Activated T-cell treated with anti-CD3 and anti-CD28 coated beads, Interleukin-2, amount 50 U/mL, for 1 hour (primary cell): ENCODE measurements around the gene GOLGA6L24.
"Not testable (repeated sequence)": the region's sequence is repeated elsewhere in the genome, so short reads cannot be mapped to it uniquely, and the experiment has no call there.

ENCODE experiments used
- DNase-seq: peaks from one replicate; pipeline ENCODE4 v3.0.0-alpha.2; 2020

Gene GOLGA6L24, protein sequence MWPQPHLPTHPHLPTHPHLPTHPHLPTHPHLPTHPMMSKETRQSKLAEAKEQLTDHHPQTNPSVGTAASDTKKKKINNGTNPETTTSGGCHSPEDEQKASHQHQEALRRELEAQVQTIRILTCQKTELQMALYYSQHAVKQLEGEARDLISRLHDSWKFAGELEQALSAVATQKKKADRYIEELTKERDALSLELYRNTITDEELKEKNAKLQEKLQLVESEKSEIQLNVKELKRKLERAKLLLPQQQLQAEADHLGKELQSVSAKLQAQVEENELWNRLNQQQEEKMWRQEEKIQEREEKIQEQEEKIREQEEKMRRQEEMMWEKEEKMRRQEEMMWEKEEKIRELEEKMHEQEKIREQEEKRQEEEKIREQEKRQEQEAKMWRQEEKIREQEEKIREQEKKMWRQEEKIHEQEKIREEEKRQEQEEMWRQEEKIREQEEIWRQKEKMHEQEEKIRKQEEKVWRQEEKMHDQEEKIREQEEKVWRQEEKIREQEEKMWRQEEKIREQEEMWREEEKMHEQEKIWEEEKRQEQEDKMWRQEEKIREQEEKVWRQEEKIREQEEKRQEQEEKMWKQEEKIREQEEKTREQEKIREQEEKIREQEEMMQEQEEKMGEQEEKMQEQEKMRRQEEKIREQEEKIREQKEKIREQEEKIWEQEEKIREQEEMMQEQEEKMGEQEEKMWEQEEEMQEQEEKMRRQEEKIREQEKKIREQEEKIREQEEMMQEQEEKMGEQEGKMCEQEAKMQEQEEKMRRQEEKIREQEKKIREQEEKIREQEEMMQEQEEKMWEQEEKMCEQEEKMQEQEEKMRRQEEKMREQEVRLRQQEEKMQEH

DNA sequence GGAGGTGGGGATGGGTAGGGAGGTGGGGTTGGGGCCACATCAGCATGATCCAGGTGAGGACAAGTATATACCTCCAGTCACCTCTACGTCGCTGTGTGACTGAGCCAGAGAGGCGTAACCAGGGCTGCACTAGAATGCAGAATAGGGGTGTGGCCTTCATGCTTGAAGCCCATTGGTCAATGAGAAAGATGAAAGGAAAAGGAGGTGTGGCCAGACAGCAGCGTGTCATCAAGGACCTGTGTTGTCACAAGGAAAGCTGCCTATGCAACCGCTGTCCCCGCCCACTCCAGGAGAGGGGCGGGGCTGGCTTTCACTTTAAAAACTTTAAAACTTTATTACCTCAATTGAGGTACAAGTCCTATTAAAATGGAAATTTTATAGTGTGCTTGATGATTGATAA lies at the start of gene GOLGA6L24:
Gene GOLGA6L24 (minus strand): TSS at position 101 of the 400 bp plus-strand sequence. CDS start 61 bp downstream, at position 40.
- DNase-seq = not testable (repeated sequence)

DNA sequence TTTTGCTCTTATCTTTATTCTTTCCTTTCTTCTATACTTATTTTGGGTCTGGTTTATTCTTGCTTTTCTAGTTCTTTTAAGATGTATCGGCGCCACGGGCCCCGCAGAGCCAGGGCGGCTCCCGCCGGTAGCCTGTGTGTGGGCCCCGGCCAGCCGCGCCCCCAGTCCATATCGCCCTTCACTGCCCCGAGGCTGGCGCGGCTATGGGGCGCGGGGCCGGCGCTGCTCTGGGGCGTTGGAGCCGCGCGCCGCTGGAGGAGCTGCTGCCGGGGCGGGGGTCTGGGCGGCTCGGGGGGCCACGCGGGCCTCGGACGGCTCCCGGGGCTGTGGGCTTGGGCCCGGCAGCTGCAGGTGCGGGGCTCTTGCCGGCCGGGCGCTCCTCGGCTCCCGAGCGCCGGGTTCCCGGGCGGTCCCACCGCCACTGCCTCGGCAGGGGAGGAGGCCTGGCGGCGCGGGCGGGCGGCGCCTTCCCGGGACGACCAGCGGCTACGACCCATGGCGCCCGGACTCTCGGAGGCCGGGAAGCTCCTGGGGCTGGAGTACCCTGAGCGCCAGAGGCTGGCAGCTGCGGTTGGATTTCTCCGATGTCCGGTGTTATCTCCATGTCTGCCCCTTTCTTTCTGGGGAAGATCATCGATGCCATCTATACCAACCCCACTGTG lies 45.0 kb upstream of the GOLGA6L24 start:
- not testable (repeated sequence) for DNase-seq

DNA sequence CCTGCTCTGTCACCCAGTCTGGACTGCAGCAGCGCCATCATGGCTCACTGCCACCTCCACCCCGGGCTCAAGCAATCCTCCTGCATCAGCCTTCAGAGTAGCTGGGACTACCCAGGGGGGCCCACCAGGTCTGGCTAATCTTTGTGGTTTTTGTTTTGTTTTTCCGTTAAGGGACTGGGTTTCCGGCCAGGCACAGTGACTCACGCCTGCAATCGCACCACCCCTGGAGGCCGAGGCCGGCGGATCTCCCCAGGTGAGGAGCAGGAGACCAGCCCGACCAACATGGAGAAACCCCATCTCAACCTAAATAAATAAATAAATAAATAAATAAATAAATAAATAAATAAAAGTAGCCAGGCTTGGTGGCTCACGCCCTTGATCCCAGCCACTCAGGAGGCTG lies 38.1 kb upstream of the GOLGA6L24 start:
- DNase-seq = not testable (repeated sequence)

DNA sequence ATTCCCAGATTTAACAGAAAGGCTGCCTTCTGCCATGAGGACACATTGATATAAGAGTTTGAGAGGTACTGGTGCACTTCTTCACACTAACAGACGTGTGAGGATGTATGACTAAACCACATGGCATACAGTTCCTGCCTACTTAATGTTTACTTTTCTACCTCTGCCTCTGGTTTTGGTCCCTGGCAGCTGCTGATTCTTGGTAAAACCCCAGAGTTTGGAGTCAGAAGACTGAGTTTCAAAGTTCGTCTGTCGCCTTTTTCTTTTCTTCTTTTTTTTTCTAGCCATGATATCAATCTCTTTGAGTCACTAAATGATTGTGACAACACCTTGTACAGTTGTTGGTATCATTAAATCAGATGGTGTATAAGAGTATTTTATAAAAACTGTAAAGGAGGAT lies 22.2 kb upstream of the GOLGA6L24 start:
- DNase-seq = not testable (repeated sequence)

DNA sequence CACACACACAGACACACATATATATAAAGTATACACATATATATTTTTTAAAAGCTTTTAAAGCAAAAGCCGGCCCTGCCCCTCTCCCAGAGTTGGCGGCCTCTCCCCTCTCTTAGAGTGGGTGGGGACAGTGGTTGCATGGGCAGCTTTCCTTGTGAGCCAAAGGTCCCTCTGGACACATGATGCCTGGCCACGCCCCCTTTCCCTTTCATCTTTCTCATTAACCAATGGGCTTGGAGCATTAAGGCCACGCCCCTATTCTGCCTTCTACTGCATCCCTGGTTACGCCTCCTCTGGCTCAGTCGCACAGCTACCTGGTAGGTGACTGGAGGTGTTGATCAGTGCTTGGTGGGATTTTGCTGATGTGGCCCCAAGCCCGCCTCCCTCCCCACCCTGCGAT lies 20.5 kb upstream of the GOLGA6L24 start, which contains the start of gene GOLGA8F:
Gene GOLGA8F (plus strand): TSS at position 301 of the 400 bp plus-strand sequence. CDS start 98 bp downstream, at position 399.
- DNase-seq = not testable (repeated sequence)

DNA sequence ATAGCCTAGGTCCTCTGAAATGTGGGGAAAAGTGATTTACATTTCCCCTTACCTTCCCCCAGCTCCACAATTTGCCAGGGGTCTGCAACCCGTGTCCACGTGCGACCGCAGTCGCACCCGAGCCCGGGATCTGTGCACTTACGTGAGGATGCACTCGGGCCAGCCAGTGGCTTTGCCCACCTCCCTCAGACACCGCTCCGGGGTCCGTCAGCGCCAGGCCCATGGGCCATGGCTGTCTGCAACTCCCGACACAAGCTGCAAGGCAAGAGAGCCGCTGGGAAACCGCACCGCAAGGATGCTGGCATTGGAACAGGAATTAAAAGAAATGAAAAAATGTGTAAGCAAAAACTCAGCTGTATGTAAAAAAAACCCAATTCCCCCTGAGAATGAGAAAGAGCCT lies 7.6 kb upstream of the GOLGA6L24 start:
- DNase-seq = not testable (repeated sequence)

DNA sequence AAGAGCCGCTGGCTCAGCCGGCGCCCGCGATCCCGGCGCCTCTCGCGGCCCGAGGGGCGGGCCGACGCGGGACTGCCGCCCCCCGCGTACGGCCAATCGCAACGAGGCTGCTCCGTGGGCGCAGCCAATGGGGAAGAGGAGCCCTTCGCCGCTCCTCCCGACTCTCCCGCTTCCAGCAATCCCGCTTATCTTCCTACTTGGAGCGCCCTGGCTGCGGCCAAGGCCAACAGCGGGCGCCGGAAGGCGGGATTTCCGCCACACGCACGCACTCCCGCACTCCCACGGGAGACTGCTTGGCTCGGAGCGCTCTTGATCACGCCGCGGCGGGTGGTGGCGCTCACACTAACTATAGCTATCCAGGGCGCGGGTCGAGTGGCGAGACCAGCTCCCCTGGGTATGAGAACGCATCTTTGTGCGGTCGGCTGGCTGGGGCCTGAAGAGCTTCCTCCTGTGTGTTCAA lies 35.7 kb downstream of the GOLGA6L24 start, which contains the start of gene HERC2:
Gene HERC2 (minus strand): TSS at position 51 of the 460 bp plus-strand sequence. CDS start 746 bp downstream, outside the sequence.
- DNase-seq = not testable (repeated sequence)

DNA sequence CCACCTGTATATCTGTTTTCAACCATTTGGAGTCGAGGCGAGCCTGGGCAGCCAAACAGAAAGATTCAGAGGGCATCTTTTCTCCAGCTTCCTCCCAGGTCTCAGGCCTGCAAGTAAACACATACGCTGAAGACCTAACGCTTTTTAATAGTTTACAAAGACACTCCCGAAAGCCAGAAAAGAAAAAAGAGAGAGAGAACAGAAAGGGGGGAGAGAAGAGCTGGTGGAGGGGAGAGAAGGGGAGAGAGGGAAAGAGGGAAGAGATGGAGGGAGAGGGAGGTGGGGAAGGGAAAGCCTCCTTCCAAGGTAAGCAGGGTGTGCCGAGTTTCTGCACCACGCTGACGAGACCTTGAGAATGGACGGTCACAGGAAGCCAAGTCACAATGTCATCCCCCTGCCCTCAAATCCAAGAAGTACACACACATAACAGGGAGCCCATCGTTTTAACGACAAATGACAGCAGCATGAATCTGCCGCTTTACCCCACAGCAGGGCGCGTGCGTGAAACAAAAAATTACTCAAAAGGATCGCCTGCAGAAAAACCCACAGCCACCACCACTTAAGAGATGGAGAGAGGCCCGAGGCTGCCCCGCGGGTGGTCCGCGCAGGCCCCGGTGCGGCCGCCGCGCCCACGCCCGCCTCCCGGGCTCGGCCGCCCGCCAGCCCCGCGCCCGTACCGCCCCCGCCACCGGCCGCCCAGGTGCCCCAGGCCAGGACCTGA lies 36.4 kb downstream of the GOLGA6L24 start:
- not testable (repeated sequence) for DNase-seq

DNA sequence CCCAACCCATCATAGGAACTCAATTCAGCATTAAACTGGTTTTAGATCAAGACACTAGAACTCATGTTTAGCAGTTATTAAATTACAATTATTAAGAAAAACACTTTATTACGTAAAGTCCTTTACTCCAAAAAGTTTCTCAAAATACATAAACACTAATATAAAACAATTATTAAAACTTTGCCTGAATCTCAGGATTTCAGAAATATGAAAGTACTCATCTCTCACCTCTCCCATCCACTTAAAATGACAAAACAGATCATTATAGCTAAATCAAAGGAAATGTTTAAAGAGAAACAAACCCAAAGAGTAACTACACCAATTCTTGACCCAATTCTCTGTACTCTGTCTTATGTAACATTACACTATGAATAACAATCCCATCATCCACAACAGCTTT lies 38.2 kb downstream of the GOLGA6L24 start:
- not testable (repeated sequence) for DNase-seq

DNA sequence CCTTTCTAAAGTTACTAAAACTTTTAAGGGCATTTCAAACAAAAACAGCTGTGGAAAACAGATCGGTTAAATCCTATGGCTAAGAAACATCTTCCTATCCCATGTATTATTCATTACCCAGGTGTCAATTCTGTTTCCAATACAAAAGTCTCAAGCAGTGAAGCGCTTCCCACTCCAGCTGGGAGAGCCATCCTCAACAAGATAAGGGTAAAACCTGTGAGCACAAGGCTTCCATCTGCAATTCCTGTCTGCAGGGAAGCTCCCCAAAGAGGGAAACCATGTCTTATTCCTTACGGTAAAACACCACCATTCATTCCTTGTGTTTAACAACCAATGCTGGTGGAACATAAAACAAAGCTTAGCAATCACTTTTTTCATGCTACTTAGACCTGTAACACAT lies 39.1 kb downstream of the GOLGA6L24 start:
- not testable (repeated sequence) for DNase-seq

DNA sequence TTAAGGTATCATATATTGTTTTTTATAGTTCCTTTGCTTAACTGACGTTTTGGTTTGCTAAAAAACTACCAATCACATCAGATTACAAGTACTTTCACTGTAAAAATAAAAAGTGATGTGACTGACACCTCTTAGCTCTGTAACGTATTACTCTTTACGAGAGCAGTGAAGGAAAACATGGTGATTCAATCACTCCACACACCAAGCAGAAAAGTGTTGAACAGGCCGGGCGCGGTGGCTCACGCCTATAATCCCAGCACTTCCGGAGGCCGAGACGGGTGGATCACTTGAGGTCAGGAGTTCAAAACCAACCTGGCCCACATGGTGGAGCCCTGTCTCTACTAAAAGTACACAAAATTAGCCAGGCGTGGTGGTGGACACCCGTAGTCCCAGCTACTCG lies 39.8 kb downstream of the GOLGA6L24 start:
- DNase-seq = not testable (repeated sequence)

DNA sequence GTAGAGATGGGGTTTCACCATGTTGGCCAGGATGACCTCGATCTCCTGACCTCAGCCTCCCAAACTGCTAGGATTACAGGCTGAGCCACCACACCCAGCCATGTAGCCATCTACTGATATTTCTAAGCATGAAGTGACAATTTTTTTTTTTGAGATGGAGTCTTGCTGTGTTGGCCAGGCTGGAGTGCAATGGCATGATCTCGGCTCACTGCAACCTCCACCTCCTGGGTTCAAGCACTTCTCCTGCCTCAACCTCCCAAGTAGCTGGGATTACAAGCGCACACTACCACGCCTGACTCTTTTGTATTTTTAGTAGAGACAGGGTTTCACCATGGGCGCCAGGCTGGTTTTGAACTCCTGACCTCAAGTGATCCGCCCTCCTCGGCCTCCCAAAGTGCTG lies 40.9 kb downstream of the GOLGA6L24 start:
- DNase-seq = not testable (repeated sequence)

DNA sequence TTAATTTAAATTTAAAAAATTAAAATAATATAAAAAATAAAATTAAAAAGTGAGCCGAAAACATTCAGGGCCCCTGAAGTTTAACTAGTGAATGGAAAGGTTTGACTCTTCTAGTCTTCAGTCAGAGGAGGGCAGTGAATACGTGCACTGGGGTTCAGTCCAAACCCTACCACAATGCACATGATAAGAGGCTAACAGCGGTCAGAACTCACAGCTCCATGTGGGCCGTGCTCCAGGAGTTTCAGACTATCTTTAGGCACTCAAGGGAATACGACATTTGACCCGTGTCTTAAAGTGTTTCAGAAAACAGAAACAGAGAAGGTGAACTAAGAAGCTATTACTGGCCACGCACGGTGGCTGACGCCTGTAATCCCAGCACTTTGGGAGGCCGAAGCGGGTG lies 47.4 kb downstream of the GOLGA6L24 start:
- not testable (repeated sequence) for DNase-seq

DNA sequence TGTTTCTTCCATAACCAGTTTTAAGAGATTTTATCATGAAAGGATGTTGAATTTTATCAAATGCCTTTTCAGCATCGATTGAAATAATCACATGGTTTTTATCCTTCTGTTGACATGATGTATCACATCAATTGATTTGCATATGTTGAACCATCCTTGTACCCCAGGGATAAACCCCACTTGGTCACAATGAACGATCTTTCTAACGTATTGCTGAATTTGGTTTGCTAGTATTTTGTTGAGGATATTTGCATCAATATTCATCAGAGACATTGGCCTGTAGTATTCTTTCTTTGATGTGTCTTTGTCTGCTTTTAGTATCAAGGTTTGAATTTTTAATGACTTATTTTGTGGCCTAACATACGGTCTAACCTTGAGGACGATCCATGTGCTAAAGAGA lies 49.2 kb downstream of the GOLGA6L24 start:
- not testable (repeated sequence) for DNase-seq
